ENCODE results near the gene GPC3.
A peak's percentile ranks its signal among the peaks of the same experiment; 100 is the strongest.
"Not testable (repeated sequence)": the region's sequence is repeated elsewhere in the genome, so short reads cannot be mapped to it uniquely, and the experiment has no call there.

GPC3 gene

DNA sequence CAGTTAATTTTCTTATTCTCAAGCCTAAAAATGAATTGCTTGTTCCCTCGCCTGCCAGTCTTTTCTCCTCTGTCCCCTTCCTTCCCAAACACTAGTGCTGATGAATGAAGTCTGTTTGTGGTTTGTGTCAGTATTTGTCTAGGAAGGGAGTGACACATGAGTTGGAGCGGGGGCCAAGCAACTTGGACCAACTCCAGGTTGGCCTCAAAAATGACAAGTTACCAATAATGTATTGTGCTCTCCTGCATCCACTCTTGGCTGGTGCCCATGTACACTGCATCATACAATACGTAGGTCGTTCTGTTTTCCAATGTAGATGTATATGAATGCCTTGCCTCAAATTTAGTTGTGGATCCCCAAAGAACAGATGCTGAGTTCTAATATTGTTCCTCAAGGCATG is 347.1 kb downstream of the GPC3 start:
- DNase-seq, result no peak

DNA sequence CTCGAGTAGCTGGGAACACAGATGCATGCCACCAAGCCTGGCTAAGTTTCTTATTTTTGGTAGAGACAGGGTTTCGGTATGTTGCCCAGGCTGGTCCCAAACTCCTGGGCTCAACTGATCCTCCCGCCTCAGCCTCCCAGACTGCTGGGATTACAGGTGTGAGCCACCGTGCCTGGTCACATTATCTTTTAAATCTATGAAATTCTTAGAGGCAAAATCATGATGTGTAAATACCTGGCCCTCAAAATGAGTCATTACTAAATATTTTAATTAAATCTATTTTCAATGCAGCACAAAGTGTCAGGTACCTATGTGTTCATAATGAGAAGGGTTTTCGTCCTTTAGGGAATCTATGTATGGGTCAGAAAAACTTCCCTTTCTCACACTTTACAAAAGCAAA is 347.6 kb downstream of the GPC3 start:
- no peak for DNase-seq

DNA sequence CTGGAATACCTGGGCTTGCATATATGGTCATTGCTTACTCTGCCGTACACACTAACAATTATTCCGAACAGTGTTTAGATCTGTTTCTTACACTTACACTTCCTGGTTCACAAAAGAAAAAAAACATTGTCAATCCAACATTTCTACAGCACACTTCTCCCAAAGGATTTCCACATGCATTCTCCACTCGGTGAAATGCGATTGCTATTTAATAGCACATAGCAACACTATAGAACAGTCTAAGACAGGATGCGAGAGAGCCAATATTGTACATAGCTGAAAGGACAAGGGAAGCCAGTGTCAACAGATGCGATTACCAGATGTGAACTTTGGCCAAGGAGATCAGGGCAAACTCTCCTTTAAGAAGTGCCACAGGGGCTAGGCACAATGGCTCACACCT is 349.4 kb downstream of the GPC3 start:
- DNase-seq, result no peak

DNA sequence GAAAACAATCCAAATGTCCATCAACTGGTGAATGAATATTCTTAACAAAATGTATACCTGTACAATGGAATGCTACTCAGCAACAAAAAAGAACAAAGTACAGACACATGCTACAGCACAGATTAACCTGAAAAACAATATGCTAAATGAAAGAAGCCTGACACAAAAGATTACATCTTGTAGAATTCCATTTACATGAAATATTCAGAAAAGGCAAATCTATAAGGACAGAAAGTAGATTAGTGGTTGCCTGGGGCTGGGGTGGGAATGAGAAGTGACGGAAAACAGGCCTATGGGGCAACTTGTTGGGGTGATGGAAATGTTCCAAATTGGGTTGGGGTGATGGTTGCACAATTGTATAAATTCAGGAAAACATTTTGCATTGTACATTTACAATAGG is 351.0 kb downstream of the GPC3 start:
- no peak for DNase-seq

DNA sequence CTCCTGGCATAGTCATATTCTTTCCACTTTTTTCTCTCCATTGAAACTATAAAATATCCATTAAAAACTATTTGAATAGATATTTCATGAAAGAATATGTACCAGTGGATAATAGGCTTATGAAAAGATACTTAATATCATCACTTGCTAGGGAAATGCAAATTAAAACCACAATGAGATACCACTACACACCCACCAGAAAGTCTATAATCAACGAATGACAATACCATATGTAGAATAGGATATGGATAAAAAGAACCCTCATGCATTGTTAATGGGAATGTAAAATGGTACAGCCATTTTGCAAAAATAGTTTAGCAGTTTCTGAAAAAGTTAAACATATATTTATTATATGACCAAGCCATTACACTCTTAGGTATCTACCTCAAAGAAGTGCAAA is 351.4 kb downstream of the GPC3 start:
- no peak for DNase-seq

DNA sequence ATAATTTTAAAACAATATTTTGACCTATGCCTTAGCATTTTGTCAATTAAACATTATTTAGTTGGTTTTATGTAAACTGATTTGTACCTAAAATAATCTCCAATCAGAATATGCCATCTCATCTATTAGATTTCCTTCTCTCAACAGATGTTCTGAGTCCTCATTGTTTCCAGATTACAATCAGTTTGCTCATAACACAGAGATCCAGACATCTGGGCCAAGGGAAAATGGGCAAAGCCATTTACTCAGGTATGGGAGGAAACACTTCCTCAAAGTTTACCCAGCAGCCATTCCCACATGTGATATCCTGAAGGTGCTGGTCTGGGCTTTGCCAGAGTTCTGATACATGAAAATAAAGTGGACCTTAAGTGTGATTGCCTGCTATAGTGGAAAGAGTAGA is 352.2 kb downstream of the GPC3 start:
- no peak for DNase-seq

DNA sequence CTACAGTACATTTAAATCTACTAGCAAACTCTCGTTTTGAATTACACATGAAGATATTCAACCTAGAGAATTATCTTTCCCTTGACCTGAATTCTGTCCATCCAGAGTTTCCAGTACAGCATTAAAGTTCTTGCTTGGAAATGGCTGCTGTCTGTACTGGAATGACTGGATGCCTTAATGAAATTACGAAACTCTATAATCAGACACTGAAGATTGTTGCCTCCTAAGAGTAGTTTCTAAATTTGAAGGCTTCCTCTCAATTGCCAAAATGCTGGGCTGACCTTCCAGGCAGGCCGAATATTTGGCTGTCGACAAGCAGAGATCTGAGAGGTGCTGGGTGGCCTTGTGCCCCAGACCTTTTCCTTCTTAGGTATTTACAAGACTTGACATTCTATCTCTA is 355.0 kb downstream of the GPC3 start:
- DNase-seq, result no peak

DNA sequence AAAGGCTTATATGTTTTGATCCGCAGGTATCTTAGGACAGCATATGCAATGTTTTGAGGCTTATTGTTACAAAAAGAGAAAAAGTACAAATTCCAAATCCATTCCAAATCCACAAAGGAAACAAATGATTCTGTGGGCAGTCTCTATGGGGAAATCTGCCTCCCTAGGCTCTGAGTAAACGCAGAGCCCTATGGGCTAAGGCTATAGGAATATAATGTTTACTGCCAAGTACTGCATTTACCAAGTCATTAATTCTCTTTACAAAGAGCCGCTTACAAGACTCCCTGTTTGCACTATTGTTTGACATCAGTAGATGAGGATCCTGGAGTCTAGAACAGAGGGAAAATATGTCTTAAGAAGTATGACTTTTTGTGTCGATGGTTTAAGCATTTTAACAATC is 357.7 kb downstream of the GPC3 start:
- DNase-seq, result no peak

DNA sequence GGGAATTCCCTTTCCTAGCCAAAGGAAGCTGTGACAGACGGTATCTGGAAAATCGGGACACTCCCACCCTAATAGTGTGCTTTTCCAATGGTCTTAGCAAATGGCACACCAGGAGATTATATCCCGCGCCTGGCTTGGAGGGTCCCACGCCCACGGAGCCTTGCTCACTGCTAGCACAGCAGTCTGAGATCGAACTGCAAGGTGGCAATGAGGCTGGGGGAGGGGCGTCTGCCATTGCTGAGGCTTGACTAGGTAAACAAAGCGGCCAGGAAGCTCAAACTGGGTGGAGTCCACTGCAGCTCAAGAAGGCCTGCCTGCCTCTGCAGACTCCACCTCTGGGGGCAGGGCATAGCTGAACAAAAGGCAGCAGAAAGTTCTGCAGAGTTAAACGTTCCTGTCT is 364.0 kb downstream of the GPC3 start:
- DNase-seq, result not testable (repeated sequence)

DNA sequence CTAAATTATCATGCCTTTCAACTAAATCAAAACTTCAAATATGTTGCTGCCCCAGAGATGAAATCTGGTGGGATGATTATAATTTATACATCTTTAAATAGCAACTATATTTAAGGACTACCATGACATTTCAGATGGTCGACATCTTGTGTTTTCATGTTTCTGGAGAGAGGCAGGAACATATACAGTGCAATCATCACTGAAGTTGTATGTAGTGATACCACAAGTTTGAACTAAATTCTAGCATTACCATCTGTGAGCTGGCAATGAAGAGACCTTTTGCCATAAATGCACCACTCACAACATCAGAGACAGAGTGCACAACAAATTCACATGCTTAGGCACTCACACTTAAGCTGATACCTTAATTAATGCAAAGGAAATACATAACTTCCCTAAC is 373.7 kb downstream of the GPC3 start:
- DNase-seq, result no peak

DNA sequence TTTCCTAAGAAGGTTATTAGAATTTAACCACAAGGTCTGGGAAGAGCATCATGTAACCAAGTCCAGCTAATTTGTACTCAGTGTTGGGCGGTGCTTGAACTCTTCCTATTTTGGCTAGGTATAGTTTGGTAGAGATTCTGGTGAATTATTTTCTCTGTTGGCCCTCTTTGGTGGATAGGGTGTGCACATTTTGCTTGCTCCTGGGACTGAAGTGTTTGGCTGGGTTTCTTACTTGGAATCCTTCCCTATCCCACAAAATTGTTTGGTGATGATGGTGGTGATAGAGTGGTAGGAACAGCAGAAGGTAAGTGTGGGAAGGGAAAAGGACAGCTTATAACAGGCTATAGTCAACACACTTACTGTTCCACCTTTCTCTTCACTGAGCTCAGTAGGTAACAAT is 375.3 kb downstream of the GPC3 start:
- no peak for DNase-seq

DNA sequence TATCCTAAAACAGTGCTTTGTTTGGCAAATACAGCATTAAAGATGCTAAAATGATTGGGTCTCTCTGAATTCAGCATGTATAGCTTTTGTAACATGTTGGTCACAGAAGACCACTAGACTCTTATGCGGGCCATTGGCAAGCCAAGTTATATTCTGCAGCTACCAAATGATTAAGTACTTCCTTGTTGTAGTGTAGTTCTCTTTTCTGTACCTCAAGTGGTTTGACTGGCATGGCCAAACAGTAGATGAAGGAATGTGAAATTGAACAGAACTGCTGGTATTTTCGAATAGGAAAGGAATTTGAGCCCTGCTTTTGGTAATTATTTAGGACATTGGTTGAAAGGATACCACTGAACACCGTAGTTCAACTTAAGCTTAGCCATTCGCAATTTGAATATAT is 376.2 kb downstream of the GPC3 start:
- no peak for DNase-seq

DNA sequence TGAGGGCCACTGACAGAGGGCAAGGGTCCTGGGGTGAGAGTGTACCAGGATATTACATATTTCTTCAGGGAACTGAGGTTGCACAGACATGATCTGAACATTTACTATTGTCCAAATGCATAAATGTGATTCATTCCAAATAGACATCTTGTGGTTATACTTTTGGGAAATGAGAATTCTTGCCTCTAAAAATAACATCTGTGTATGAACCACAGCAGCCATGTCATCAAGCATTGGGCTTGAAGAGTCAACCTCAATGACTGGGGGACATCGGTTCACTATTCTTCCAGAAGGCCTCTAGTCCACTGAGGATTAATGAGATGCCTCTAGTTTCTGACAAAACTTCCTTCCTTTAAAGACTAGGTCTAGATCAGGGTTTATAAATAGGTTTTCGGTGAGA is 377.0 kb downstream of the GPC3 start:
- peak; percentile 22 for DNase-seq

DNA sequence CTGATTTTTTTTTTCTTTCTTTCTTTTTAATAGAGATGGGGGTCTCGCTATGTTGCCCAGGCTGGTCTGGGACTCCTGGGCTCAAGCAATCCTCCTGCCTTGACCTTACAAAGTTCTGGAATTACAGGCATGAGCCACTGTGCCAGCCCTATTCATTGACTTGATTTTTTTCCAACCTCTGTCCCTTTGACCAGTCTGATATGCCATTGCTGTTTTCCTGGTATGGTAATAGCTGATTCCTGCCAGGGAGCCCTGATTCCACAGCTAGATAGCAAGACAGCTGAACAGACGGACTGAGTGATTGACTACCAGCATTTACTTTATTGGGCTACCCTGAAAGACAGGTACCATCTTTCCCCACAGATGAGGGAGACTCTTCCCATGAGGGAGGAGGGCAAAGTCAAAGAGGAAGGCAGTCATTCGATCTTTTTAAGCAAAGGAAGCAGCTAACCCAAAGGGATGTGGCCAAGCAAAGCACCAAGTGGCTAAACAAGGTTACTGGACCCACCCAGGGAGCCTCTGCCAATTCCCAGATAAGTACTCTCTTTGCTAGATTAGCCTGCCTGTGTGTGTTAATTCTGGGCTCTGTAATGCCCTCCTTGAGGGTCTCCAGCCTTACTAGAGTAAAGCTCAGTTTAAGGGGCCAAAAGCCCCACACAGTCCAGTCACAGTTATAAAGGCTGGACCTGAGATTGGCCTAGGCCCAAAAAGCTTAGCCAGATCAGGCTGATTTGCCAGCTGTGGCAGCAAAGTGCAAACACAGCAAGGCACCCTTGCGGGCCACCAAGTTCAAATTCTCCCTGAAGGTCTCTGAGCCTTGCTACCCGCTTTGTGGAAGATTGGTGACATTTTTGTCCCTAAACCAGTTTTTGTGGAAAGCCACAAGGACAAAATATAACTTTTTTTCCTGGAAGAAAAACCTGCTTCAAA is 377.7 kb downstream of the GPC3 start:
- peak; percentile 25 for DNase-seq

DNA sequence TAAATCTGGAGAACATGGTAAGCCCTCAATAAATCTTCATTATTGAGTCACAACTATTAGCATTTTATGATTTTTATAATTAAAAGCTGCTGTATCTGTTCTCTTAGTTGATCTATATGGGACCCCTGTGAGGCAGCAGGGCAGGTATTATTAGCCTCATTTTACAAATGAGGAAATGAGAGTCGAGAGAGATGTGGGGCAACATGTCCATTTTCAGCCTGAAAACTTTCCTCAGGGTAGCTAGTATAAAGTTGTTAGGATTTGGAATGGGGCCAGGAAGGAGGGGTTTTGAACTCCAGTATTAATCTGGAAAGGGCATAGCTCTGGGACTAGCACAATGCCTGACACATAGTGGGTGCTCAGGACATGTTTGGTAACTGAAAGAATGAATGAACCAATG is 378.4 kb downstream of the GPC3 start:
- DNase-seq, result no peak

DNA sequence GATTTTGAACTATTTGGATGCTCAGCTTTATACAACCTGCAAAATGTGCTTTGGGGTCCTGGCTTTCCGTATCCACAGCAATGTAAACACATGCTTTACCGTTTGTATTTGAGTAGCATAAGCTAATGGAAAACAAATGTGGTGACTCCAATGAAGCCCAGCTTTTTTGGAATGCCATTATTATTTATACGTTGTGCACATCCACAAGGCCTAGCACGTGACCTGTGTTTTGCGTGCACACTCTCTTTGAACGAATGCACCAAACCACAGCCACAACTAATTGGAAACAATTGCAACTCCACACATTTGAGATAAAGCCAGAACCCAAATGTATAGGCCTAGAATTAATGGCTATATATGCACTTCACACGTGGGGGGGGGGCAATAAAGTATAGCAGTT is 380.6 kb downstream of the GPC3 start:
- no peak for DNase-seq

DNA sequence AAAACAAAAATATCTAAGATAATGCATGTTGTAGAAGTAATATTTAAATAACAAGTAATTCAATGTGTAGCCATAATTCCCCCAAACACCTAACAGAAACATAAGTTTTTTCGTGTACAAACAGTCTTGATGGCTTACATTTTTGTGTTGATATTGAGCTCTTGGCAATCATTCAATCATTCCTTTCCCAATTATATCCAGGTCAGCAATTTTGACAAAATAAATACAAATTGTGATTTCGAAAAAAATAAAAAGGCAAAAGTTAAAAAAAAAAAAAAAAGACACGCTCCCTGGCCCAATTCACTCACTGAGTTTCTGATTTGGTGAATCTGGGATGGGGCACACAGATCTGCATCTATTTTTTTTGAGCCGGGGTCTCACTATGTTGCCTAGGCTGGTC is 382.5 kb downstream of the GPC3 start:
- no peak for DNase-seq

DNA sequence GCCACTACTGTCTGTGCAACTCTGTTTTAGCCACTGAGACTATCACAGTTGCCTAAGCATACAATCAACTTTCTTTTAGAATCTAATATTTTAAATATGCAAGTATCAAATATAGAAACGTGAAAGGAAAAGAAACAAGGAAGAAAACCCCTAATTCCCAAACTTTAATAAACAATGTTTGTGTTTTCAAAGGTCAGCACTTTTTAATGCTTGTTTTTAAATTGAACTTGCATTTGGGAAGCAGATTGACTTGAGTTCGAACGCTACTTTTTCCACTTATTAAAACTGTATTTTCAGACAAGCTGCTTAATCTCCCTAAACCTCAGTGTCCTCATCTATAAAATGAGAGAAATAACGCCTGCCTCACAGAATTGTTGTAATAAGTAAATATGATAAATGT is 384.3 kb downstream of the GPC3 start:
- no peak for DNase-seq

DNA sequence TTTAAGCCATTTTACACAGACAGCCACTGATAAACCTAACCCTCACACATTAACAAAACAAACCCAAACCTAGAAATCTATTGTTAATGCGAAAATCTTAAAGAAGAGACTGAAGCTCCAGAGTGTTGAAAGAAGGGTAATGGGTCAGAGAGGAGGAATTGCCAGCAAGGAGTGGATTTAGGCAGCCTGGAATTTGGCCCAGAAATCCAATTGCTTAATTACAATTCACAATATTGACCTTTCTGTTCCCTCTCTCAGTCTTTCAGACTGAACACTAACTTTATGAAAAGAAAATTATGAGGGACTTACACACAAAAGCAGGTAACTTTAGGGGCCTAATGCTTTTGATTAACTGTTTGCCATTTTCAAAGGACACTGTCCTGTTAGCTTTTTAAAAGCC is 384.9 kb downstream of the GPC3 start:
- no peak for DNase-seq

DNA sequence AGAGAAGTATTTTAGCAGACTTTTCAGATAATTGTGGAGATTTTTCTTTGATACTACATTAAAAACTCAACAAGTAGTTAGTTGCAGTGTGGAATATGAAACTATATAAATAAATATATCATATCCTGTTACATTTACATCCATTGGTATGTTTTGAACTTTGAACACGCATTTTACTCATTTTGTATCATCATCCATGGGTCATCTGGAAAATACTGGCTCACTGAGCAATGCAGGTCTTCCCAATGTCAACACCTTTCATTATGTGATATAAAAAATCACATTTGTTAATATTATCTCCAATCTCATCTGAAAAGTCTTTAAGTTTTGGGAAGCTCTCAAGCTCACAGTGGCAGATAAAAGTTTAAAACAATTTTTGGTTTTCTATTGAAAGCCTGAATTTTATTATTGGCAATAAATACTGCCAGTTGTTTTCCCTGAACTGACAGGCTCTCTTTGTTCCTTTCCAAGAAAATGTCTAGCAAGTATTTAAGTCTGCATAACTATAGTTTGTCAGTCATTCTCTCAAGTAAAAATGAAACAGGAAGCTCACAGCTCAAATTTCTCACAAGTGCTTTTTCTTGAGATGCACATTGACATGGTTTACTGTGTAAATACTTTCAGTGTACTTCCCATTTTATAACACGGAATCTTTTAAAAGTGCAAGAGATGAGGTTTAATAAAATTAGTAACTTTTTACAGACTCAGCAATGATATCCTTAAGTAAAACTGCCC is 386.6 kb downstream of the GPC3 start:
- no peak for DNase-seq

DNA sequence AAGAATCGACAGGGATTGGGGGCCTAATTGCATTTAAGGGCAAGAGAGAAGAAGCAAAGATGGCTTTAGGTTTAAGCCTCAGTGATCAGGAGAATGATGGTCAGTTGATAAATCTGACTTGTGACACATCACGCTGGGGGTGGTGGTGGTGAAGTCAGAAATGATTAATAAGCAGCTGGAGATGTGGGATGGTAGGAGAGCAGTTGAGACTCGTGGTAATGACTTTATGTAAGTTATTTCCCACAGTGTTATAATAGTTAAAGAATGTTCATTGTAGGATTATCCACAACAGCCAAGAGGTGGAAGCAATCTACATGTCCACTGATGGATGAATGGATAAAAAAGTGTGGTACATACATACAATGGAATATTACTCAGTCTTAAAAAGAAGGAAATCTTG is 391.2 kb downstream of the GPC3 start:
- DNase-seq, result no peak

DNA sequence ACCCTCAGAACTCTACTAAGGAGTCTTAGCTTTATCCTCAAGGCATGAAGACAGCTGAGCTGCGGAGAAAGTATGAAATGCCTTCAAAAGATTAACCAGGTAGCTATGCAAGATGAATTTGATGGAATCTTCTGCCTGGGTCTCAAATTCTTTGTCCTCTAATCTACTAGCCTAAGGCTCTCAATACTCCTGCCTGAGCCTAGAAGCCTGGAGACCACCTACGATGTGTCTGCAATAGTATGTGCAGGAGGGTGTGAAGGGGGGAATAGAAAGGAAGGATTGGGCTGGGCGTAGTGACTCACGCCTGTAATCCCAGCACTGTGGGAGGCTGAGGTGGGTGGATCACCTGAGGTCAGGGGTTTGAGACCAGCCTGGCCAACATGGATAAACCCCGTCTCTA is 391.9 kb downstream of the GPC3 start:
- no peak for DNase-seq

DNA sequence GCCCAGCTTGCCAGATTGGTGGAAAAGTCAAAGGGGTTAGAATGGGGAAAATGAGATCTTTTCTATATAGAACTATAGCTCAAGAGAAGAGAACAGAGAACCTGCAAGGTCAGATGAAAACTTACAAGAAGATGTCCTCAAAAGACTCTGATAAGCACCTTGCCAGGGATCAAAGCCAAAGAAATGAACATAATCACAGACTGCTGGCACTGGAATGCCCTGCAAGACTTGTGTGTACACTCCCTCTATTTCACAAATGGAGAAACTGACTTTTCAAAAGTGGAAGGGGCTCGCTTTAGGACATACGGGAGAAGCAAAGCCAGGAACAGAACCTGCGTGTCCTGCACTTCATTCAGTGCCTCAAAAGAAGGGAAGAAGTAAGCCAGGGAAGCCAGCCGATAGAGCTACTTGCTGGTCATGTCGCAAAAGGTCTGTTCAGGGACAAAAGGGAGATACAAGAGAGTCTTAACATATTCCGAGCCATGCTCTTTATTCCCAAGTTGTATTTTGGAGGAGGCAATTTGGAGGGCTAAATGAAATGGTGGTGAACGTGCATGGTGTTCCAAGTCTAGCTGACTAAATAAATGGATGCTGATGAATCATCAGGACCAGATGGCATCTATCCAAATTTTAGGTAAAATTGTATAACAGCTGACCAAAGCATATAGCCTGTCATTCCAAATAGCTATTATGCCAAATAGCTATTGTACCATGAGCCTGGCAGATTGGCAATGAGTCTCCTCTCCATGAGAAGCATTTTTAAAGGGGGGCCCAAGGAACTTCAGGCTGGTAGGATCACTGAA is 394.5 kb downstream of the GPC3 start:
- no peak for DNase-seq

DNA sequence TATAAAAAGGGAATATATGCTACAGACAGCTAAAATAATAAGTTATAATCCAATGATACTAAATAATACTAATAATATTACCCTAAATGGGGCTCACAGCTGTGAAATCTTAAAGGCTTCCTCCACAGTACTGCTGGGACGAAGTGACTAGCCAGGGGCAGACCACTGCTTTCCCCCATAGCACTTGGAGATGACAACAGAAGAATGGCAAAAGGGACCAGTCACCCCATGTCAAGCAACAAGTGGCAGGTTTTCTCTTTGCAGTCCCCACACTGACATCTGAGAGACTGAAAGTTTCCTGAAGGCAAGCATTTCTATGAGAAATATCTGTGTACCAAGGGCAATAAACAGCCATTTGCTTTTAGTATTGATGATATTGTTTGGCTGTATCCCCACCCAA is 396.6 kb downstream of the GPC3 start:
- DNase-seq, result no peak

All from left hindlimb (tissue), 1 donor.